Measurements from ENCODE around the gene AXL.

The AXL gene

DNA sequence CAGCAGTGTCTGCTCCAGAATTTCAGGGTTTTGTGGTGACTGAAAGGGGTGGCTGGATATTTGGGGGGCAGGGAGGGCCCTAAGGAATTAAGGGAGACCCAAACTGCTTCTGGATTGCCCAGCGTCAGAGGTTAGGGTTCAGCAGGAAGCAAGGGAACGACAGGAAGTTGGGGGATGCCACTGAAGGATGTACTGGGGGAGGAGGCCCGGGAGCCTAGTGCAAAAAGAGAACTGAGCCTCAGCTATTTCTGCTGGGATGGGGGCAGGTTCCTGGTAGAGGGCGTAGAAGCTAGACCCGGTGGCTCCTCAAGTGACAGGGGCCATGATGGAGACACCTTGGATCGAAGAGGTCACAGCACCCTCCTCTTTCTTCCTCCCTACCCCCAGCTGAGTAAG is 24.9 kb upstream of the AXL start (continued):
- TF ChIP-seq TSHZ2 (CRISPR knock-in tag; IDR thresholded peaks at IDR 0.05) (no peak), ZNF70 (CRISPR knock-in tag; IDR thresholded peaks at IDR 0.05) (no peak), PATZ1 (CRISPR knock-in tag; IDR thresholded peaks at IDR 0.05; ENCODE audit: borderline replicate concordance) (no peak), RARB (CRISPR knock-in tag; IDR thresholded peaks at IDR 0.05) (no peak), ZFP3 (CRISPR knock-in tag; IDR thresholded peaks at IDR 0.05) (no peak)
- TF ChIP-seq, protein P1, sequence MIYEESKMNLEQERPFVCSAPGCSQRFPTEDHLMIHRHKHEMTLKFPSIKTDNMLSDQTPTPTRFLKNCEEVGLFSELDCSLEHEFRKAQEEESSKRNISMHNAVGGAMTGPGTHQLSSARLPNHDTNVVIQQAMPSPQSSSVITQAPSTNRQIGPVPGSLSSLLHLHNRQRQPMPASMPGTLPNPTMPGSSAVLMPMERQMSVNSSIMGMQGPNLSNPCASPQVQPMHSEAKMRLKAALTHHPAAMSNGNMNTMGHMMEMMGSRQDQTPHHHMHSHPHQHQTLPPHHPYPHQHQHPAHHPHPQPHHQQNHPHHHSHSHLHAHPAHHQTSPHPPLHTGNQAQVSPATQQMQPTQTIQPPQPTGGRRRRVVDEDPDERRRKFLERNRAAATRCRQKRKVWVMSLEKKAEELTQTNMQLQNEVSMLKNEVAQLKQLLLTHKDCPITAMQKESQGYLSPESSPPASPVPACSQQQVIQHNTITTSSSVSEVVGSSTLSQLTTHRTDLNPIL (CRISPR knock-in tag; IDR thresholded peaks at IDR 0.05; ENCODE audit: low read depth), result no peak

DNA sequence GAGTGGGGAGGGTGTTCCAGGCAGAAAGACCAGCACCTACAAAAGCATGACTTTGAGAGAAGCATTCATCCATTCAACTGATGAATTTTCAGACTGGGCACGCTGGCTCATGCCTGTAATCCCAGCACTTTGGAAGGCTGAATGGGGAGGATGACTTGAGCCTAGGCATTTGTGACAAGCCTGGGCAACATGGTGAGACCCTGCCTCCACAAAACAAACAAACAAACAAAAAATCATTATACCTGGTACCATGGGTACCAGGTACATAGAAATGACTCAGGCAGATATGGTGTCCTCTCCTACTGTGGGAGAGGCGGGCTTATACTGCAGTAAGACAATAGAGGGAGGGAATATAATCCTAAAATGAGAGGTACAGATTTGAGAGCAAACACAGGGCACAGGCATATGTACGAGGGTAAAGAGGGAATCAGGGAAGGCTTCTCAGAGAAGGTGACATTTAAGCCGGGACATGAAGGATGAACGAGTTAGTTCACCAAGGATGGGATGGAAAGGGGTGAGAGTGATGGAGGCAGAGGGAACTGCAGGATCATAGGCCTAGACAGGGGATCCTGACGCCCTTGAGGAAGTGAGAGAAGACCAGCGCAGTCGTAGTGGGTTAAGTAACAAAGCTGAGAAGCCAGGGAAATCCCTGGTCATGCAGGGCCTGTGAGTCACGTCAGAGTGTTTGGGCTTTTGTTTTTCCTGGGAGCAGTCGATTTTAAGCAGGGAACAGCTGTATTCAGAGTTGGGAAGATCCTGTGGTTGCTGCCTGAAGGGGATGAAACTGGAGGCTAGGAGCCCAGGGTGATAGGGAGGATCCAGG is 23.1 kb upstream of the AXL start:
- TF ChIP-seq CSRNP3 (CRISPR knock-in tag; IDR thresholded peaks at IDR 0.05) (no peak), RARB (CRISPR knock-in tag; IDR thresholded peaks at IDR 0.05) (no peak), TOX (CRISPR knock-in tag; IDR thresholded peaks at IDR 0.05; ENCODE audit: borderline replicate concordance) (no peak), ZNF8 (CRISPR knock-in tag; IDR thresholded peaks at IDR 0.05) (no peak), BACH2 (CRISPR knock-in tag; IDR thresholded peaks at IDR 0.05; ENCODE audit: borderline replicate concordance) (no peak), SNAI2 (CRISPR knock-in tag; IDR thresholded peaks at IDR 0.05) (no peak), ARNTL (CRISPR knock-in tag; IDR thresholded peaks at IDR 0.05; ENCODE audit: borderline replicate concordance, low read depth) (no peak), ZFP30 (CRISPR knock-in tag; IDR thresholded peaks at IDR 0.05) (no peak), PPARA (CRISPR knock-in tag; IDR thresholded peaks at IDR 0.05; ENCODE audit: borderline replicate concordance) (no peak)
- TF ChIP-seq, protein P1 (CRISPR knock-in tag; IDR thresholded peaks at IDR 0.05; ENCODE audit: low read depth), result no peak
- no peak; the same call in 2 of the 3 replicates for ATAC-seq

- ATAC-seq, result no peak
- TF ChIP-seq, protein P2, sequence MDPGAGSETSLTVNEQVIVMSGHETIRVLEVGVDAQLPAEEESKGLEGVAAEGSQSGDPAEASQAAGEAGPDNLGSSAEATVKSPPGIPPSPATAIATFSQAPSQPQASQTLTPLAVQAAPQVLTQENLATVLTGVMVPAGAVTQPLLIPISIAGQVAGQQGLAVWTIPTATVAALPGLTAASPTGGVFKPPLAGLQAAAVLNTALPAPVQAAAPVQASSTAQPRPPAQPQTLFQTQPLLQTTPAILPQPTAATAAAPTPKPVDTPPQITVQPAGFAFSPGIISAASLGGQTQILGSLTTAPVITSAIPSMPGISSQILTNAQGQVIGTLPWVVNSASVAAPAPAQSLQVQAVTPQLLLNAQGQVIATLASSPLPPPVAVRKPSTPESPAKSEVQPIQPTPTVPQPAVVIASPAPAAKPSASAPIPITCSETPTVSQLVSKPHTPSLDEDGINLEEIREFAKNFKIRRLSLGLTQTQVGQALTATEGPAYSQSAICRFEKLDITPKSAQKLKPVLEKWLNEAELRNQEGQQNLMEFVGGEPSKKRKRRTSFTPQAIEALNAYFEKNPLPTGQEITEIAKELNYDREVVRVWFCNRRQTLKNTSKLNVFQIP (CRISPR knock-in tag; IDR thresholded peaks at IDR 0.05; ENCODE audit: borderline replicate concordance, low read depth), result no peak
- TF ChIP-seq RARB (CRISPR knock-in tag; IDR thresholded peaks at IDR 0.05), result no peak
- TF ChIP-seq PPARA (CRISPR knock-in tag; IDR thresholded peaks at IDR 0.05; ENCODE audit: borderline replicate concordance), result no peak
- TF ChIP-seq TCF4 (CRISPR knock-in tag; IDR thresholded peaks at IDR 0.05; ENCODE audit: borderline replicate concordance), result no peak
- TF ChIP-seq BACH2 (CRISPR knock-in tag; IDR thresholded peaks at IDR 0.05; ENCODE audit: borderline replicate concordance), result no peak
- no peak for TF ChIP-seq ZNF70 (CRISPR knock-in tag; IDR thresholded peaks at IDR 0.05)
- TF ChIP-seq SNAI2 (CRISPR knock-in tag; IDR thresholded peaks at IDR 0.05), result no peak
- no peak for TF ChIP-seq TSHZ2 (CRISPR knock-in tag; IDR thresholded peaks at IDR 0.05)
- TF ChIP-seq PATZ1 (CRISPR knock-in tag; IDR thresholded peaks at IDR 0.05; ENCODE audit: borderline replicate concordance), result no peak
- TF ChIP-seq ARNTL (CRISPR knock-in tag; IDR thresholded peaks at IDR 0.05; ENCODE audit: borderline replicate concordance, low read depth), result no peak
- no peak for TF ChIP-seq ZFP30 (CRISPR knock-in tag; IDR thresholded peaks at IDR 0.05)
- TF ChIP-seq, protein P1 (CRISPR knock-in tag; IDR thresholded peaks at IDR 0.05; ENCODE audit: low read depth), result no peak
- TF ChIP-seq GLIS3 (CRISPR knock-in tag; IDR thresholded peaks at IDR 0.05), result no peak
Measured at GRCh38 chr19:41198559-41198958, 20.5 kb upstream of the AXL start.
